HEK293T (cell line): Measurements from ENCODE around the gene MTA1.

ENCODE experiments used
- ARNT ChIP-seq: fragments of 450-650 bp; IDR thresholded peaks from 2 replicates; pipeline ENCODE4 v1.6.1; 2017; ENCODE audit warnings: mild to moderate bottlenecking
- BHLHE40 ChIP-seq: fragments of 450-650 bp; IDR thresholded peaks from 2 replicates; pipeline ENCODE4 v1.6.1; 2016; ENCODE audit warnings: mild to moderate bottlenecking, moderate library complexity, borderline replicate concordance
- FOXM1 ChIP-seq: fragments of 450-650 bp; IDR thresholded peaks from 2 replicates; pipeline ENCODE4 v1.6.1; 2017; ENCODE audit warnings: mild to moderate bottlenecking, borderline replicate concordance
- HDGF ChIP-seq: fragments of 450-650 bp; IDR thresholded peaks from 2 replicates; pipeline ENCODE4 v1.6.1; 2017; ENCODE audit warnings: antibody characterized with exemption, borderline replicate concordance
- NFRKB ChIP-seq: fragments of 450-650 bp; IDR thresholded peaks from 2 replicates; pipeline ENCODE4 v1.6.1; 2016; ENCODE audit warnings: mild to moderate bottlenecking, moderate library complexity
- SP1 ChIP-seq: fragments of 450-650 bp; IDR thresholded peaks from 2 replicates; pipeline ENCODE4 v1.6.1; 2017
- SUZ12 ChIP-seq: fragments of 450-650 bp; IDR thresholded peaks from 2 replicates; pipeline ENCODE4 v1.6.1; 2016; ENCODE audit warnings: mild to moderate bottlenecking

GRCh38 chr14:105467249-105467941, 47.8 kb downstream of the MTA1 start:
- TF ChIP-seq SP1 (no peak), BHLHE40 (no peak), NFRKB (no peak), HDGF (no peak), SUZ12 (no peak), FOXM1 (no peak), ARNT (no peak)
